ENCODE results near the gene ACTN1.

The ACTN1 gene

DNA sequence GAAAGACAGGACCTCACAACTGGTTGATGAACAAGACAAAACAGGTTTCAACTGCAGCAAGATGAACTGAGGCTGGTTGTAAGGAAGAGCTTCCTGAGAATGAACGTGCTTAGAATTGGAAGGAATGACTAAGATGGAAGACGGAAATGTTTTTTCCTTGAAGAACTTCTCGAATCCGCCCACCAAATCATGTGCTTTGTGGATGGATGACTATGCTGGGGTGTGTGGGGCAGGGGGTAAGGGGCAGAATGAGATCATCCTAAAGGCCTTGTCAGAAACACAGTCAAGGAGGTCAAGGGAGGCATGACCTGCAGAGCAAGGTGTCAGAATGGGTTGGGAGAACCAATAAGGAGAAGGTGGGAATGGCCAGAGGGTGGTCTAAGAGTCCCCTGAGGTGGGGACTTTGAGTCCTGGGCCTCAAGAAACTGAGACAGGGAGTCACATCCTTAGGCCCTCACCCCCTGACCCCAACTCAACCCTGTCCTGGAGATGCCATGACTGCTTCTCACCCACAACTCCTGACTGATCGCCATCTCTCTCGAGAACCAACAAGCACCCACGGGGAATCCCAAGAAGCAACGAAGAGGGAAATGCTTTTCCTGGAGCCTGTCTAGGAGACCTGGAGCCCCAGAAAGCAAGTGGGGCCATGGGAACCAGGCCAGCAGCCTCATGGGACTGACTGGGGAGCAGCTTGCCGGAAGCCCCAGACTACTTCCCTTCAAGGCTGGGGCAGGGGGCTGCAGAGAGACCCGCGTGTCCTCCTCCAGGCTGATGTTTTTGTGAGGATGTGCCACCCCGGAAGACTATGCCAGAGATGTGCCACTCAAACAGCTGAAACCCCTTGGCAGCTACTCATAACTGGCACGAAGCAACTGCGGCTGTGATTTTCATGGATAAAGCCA is 84.0 kb downstream of the ACTN1 start:
- DNase-seq (ENCODE audit: insufficient read length, low spot score) (no peak), FAIRE-seq (no peak)

DNA sequence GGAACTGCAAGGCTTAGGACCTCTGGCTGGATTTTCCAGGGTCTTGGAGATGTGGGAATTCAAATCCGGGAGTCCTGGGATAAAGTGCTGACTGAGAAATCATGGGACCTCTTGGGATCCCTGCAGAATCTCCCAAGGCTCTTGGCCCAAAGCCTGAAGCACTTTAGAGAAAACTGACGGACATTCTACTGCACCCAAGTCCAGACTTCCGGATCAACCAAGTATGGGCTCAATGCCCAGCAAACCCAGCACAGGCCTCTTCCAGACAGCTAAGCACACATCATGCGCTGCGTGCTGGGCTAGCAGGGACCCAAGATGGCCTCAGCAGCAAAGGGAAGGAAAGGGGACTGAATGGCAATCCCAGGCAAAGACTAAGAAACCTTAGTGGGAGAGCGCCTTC is 85.0 kb downstream of the ACTN1 start:
- no peak for DNase-seq (ENCODE audit: insufficient read length, low spot score)

DNA sequence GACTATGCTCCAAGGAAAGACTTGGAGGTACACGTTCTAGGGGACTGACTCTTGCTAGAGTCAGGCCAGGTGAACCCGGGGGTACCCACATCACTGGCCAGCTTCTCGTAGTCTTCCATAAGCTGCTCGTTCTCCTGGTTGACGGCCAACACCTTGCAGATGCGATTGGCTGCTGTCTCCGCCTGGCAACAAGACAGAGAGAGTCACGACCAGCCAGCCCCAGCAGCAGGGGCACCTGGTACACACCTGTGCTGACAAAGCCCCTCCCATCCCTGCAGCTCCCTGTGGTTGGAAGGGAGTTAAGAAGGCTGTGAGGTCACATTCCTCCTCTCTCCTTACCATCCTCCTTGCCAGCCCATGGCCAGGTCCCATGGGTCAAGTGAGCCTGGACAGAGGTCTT is 85.5 kb downstream of the ACTN1 start:
- no peak for FAIRE-seq

More for the DNA sequence above, 85.0 kb downstream of the ACTN1 start:
- no peak for FAIRE-seq

DNA sequence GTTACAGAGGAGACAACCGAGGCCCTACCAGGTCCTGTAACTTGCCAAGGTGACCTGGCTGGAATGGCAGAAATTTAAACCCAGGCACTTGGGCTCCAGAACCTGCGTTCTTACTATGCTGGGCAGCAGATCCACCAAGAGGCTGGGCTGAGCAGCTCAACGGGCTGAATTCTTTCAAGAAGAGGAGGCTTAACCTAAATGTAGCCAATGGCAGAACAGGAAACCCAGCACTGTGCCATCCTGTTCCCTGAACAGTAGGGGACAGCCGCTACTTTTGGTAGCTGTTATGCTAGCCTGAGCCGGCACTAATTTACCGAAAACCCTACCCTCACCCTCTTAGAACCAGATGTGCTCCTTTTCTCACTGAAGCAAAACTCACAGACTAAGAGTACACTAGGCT is 86.1 kb downstream of the ACTN1 start:
- no peak for DNase-seq (ENCODE audit: insufficient read length, low spot score)
- no peak for FAIRE-seq

More for the DNA sequence above, 85.5 kb downstream of the ACTN1 start:
- no peak for DNase-seq (ENCODE audit: insufficient read length, low spot score)

DNA sequence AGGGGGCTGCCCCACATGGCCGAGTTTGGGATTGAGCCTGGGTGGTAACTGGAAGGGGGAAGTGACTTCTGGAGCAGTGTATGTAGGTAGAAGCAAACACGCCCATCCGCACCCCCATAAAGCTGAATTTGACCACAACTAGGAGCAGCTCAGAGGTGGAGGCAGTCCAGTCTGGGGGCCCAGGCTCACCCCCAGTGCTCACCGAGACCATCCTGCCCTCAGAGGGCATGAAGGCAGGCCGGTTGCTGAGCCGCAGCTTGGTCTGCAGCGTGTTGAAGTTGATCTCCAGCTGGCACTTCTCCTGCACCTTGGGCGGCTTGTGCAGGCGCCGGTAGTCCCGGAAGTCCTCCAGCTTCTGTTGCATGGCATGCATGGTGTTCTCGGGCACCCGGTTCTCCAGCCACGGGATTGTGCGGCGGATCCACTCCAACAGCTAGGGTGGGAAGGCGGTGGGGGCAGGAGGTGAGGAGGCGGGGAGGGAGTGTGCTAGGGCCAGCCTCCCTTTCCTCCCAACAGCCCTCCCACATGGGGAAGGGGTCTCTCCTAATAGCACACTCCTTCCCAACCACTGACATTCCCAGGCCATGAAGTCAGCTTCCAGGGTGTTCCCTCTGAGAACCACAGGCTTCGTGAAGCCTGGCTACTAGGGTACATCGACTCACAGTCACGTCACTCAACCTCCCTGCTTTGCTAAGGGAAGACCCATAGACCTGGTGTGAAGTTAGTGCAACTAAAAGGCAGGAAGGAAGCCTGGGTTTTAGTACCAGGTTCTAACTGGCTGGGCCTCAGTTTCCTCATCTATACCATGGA is 87.0 kb downstream of the ACTN1 start:
- no peak for FAIRE-seq
- no peak for DNase-seq (ENCODE audit: insufficient read length, low spot score)

DNA sequence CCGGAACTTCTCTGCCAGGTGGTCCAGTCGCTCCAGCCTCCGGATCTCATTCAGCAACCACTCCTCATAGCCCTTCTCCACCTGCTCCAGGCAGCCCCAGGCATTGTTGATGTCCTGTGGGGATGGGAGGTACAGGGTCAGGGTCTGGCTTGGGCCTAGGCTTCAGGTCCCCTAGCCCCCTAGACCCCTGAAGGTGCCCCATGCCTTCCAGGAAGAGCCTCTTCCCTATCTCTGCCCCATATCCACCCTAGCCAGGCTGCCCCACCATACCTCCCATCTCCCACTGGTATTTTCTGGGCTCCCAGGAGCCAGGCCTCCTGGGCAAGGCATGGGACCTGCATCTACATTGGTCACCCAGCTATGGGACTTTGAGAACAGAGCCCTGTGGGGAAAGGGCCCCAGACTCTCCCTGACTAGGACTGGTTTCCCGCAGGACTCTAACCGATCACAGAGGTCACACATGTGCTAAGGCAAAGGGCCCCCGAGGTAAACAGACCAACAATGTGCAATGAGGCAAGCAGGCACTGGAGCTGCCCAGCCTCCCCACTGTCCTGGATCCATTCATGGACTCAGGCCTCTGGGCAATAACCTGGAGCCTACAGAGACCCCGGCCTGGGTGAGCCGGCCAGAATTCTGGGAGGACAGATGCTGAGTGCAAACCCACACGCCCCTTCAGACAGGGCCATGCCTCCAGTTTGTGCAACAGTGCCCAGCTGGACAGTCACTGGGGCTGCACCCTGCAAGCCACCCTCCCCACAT is 88.8 kb downstream of the ACTN1 start:
- FAIRE-seq = no peak
- no peak for DNase-seq (ENCODE audit: insufficient read length, low spot score)

DNA sequence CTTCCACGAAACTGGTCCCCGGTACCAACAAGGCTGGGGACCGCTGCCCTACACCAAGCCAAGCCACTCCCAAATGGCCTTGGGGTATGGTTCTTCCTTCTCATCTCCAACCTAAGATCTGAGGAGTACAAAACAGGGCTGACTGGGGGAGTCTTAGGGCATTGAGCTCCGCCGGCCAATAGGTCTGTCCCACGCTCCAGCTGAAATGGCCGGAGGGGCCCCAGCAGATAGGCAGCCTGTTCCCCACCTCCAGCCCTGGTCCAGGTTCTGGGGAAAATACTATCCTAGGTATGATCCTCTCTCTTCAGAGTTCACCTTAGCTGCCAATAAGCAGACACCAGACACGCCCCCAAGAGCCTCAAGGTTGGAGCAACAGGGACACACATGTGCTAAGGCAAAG is 90.2 kb downstream of the ACTN1 start:
- no peak for DNase-seq (ENCODE audit: insufficient read length, low spot score)
- no peak for FAIRE-seq

DNA sequence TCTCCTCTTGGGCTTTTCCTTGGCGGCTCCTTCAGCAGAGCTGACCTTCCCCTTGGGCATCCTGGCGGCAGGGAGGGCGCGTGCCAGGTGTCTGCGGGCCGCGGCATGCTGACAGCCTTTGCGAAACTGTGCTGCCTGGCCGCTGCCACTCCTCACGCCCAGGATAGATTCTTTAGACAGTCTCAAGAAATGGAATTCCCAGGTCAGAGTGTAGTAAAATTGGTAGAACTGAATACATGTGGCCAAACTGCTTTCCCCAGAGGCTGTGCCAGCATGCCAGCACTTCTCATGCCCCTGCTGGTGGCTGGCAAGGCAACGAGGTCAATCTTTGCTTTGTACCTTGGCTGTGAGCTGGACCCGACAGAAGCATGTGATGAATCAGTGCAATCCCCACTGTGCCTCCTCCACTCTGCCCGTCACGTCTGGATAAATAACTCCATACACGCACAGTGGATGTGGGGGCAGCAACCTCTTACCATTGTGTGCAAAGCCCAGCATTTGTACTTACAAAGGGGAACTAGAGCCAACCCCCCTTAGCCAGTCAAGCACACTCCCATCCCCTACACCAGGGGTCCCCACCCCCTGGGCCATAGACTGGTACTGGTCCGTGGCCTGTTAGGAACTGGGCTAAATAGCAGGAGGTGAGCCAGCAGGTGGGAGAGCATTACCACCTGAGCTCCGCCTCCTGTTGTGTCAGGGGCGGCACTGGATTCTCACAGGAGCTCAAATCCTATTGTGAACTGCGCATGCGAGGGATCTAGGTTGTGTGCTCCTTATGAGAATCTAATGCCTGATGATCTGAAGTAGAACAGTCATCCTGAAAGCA is 90.9 kb downstream of the ACTN1 start:
- FAIRE-seq (no peak), DNase-seq (ENCODE audit: insufficient read length, low spot score) (no peak)

DNA sequence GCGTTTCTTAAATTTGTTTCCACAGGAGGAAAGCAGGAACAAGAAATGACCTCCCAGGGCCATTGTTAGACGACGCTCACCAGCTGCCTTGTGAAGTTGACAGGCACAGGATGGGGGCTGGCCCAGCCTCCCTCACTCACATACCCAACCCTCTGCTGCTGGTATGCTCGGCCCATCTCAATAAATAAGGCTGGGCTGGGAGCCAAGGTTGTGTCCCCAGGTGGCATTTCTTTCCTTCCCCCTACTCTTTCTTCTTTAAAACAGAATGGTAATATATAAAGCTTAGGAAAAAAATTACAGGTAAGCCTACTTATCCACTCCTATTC is 93.0 kb downstream of the ACTN1 start:
- no peak for DNase-seq (ENCODE audit: insufficient read length, low spot score)
- no peak for FAIRE-seq

DNA sequence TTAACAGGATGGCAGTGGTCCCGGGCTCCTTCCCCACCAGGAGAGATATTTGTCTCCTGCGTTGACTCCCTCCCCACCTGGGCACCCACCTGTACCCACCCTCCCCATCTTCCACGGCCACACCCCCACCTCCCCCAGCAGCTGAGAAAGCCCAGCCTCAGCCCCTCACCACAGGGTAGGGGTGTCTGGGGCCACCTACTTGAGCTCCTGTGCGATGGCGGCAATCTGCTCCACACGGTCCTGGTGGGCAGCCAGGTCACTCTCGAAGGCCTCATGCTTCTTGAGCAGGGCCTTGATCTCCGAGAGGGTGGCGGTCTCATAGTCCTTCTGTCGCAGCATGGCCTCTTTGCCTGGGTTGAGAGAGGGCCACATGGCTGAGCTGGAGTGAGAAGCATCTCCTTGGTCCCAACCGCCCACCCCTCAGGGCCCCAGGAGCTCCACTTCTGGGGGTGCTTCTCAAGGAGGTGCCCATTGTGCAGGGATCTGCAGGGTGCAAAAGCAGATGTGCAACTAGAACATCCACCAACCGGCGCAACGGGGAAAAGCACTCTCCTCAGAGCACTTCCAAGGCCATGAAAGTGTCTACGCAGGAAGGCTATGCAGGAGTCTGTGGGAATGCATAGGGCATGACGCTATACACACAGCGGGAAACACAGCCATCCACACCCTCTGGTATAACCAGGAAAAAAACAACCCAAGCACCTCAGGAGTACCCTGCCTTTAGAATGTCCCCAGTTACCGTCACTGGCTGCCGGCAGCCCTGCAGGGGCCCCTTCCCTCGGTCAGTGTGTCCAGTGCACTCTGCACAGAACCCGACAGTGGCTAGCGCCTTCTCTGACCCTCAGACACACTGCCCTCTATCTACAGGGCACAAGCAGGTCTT is 93.6 kb downstream of the ACTN1 start:
- DNase-seq (ENCODE audit: insufficient read length, low spot score) (no peak), FAIRE-seq (no peak)

DNA sequence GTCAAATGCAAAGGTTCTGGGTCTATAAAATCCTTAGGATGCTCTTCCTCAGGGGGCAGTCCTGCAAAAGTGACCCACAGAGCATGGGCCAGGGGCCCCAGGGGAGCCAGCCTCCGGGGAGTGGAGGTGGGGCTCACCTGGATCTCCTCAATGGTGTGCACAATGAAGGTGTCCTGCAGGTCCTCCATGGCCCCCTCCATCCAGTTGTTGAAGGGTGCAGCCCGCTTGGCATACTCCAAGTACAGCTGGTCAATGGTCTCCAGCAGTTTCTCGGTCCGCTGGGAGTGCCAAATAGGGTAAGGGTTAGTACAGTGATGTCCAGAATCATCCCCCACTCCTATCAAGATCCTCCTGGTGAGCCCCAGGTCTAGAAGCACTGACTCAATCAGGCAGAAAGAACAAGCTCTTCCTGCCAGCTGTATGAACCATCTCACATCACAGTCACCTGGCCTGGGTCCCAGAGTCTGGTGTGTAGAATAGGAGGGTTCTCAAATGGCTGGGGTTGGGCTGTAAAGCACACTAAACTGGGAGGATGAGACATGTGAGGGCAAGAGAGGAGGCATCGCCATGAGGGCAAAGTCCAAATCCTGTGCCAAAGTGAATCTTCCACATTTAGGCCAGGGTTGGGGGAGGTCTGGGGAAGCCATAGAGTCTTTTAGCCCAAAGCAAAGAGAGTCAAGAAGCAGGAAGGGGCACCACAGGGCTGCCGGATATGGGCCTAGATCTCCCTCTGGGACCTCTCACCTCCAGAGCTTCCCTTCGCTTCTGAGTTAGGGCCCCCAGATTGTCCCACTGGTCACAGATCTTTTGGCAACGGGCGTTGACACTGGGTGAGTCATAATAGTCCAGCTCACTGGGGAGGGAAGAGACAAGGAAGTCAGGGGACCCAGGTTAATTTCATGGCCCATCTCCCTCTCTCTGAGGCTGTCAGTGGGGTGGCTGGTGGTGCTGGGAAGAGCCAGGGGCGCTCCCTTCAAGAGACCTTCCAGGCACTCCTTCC is 94.8 kb downstream of the ACTN1 start:
- FAIRE-seq (no peak), DNase-seq (ENCODE audit: insufficient read length, low spot score) (no peak)

DNA sequence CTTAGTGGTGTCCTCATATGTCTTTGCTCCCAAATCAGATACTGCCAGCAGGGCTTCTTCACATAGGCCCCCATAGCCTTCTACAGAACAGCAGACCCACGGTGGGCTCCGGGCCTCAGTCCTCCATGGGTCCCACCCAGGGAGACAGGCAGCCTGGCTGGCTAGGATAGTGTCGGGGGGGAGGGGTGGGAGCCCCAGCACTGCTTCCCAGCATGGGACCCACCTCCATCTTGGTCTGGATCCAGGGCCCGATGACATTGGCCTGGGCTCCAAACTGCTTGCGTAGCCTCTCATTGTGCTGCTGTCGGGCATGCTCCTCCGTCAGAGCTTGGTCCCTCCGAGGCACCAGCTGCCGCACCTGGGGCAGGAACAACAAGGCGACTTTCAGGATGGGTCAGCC is 96.9 kb downstream of the ACTN1 start:
- no peak for DNase-seq (ENCODE audit: insufficient read length, low spot score)
- FAIRE-seq = no peak

DNA sequence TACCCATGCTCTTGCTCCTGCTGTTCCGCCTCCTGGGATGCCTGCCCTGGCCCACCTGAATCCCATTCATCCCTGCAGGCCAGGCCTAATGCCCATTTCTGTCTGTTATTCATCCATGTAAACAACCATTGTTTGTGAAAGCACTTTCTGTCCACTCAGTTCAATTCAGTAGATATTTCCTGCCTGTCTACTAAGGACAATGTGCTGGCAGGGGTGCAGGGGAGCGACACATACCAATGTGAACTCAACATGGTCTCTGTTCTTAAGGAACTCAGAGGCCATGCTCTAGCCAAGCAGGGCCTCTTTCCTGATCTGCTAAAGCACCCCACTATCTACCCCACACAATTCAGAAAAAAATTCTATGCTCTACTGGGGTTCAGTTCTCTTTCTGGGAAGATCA is 97.7 kb downstream of the ACTN1 start:
- DNase-seq (ENCODE audit: insufficient read length, low spot score) (no peak), FAIRE-seq (no peak)

DNA sequence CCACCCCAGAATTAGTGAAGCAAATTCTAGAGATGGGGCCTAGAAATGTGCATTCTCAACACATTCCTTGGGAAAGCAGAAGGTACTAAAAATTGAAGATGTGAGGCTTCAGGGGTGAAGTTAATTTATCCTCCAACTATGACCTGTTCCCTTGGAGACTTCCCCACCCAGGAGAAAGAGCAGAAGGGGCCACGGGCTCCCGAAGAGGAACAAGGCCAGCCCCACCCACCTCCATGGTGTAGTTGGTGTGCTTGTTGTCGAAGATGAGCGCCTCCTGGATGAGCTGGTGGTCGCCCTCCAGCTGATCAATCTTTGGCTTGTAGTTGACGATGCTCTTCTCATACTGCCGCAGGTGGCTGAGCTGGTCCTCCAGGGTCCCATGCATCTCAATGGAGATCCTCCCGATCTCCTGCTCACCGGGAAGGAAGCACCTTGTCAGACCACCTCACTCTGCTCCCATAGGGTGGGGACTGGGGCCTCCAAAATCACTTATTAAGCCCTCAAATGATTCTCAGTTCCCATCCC is 98.5 kb downstream of the ACTN1 start:
- FAIRE-seq (no peak), DNase-seq (ENCODE audit: insufficient read length, low spot score) (no peak)

DNA sequence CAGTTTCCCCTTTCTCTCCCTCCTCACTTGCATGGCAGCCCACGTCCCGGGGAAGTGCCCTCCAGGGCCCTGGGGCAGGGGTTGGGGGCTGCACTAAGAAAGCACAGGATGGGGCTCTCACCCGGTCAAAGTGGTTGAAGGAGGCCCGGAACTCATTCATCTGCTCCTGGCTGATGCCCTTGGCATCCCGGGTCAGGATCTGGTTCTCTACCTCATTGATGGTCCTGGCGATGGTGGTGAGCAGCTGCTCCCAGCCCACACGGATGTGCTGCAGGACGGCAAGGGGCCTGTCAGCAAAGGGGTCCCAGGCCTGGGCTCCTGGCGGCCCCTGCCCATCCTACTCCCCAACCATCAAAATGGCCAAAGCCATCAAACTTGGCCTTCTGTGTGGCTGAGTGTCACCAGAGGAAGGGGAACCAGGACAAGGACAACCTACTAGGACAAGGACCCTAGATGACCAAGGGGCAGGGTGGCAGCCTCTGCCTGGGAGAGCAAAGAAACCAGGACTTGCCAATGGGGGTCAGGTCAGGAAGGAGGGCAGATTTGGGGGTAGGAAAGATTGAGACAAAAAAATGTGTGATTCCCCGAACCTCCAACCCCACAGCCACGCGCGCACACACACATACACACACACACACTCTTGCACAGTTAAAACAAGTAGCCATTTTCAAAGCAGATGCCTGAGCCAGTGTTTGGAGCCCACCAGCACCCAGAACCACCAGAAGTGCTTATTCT is 99.1 kb downstream of the ACTN1 start:
- FAIRE-seq = no peak
- no peak for DNase-seq (ENCODE audit: insufficient read length, low spot score)

DNA sequence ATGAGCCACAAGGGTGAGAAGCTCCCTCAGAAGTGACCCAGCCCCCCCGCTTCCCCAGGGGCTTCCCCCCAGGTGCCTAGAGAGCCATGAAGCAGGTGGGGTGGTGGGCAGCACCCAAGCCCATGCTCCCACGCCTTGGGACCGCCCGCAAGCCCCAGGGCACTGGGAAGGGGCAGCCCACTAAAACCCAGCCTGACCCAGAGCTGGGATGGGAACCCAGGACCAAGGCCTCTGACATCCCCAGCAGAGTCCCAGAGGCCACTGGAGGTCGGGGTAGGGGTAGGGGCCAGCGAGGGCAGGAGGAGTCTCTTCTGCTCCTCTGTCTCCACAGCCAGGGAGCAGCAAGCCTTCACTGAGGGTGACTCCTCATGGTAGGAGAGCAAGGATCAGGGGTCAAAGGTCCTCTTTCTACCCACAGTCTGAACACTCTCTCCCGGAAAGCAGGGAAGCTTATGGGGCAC is 99.8 kb downstream of the ACTN1 start:
- FAIRE-seq (no peak), DNase-seq (ENCODE audit: insufficient read length, low spot score) (no peak)

DNA sequence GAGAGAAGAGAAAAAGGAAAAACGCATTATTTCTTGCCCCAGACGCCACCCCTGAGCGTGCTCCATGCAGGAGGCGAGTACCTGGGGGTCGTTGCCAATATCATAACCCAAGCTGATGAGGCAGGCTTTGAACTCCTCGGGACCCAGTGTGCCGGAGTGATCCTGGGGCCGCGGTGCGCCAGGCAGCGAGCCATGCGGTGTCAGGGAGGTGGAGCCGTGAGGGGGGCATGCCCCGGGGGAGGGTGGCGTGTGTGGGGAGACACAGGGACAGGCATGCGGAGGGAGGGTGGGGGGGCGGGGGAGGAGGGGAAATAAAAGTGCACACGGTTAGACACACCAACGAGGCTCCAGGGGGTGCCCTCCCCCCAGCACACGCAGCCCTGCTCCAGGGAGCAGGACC is 100.2 kb downstream of the ACTN1 start:
- FAIRE-seq (no peak), DNase-seq (ENCODE audit: insufficient read length, low spot score) (no peak)

All from GM19239 (cell line).